ENCODE results near the gene LSM10. TPM values are rescaled to one million over a fixed set of nuclear protein-coding genes. Genes with fewer than 3 reads are reported as not detected.
A peak's percentile ranks its signal among the peaks of the same experiment; 100 is the strongest.

The LSM10 gene
- total RNA-seq, 2 donors from 2014 or later, result 22.4 to 30.3 TPM

DNA sequence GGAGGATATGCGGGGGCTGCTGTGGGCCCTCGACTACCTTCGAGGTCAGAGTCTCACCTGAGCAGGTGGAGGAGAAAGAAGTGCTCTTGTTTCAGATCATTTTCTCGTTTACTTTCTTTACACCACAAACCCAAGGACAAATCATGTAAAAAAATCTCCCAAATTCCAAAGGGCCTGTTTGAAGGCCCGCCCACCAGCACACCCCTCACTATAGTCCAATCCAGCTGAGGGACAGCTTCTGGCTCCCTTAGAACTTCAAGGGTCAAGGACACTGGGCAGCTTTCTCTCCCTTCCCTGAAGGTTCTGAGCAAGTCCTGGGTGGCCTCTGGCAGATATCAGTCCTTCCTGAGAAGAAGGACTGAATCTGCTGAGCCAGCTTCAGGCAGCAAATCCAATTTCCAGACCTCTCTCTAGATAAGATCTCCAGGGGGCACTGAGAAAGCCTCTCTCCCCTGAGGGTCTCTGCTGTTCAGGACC lies 17.5 kb downstream of the LSM10 start:
- DNase-seq, result no peak
- intact Hi-C loops (cut with DNase I), result no loop called here
- H3K4me1 ChIP-seq, result peaks cover 5% of the 10 kb centered on the region

DNA sequence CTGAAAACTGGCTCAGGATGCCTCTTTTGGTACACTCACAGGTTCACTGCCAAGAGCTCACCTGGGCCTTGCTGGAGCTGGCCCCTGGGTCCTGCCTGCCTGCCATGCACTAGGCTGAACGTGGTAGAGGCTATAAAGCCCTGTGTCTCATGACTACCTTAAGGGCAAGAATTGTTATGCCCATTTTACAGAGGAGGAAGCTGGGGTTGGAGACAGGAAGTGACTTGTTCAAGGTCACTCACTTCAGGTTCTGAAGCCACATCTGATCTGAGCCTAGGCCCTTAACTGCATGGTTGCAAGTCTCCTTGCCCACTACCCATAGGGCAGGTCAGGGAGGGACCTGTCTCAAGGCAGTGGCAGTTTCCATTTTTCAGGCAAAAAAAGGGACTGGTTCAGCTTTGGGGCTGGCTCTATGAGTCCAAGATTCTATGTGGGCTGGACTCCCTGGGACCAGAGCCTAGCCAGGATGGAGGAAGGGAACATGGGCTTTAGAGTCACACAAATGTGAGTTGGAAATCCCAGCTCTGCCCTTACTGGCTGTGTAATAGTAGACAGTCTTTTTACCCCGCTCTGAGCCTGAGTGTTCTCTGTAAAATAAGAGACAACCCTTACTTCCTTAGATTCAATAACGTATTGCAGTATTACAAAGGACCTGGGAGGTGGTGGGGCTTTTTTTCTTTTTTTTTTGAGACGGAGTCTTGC lies 19.8 kb downstream of the LSM10 start:
- TF ChIP-seq, protein P1, sequence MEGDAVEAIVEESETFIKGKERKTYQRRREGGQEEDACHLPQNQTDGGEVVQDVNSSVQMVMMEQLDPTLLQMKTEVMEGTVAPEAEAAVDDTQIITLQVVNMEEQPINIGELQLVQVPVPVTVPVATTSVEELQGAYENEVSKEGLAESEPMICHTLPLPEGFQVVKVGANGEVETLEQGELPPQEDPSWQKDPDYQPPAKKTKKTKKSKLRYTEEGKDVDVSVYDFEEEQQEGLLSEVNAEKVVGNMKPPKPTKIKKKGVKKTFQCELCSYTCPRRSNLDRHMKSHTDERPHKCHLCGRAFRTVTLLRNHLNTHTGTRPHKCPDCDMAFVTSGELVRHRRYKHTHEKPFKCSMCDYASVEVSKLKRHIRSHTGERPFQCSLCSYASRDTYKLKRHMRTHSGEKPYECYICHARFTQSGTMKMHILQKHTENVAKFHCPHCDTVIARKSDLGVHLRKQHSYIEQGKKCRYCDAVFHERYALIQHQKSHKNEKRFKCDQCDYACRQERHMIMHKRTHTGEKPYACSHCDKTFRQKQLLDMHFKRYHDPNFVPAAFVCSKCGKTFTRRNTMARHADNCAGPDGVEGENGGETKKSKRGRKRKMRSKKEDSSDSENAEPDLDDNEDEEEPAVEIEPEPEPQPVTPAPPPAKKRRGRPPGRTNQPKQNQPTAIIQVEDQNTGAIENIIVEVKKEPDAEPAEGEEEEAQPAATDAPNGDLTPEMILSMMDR (IDR thresholded peaks at IDR 0.05), result no peak
- no peaks in the 10 kb centered on the region for H3K9me3 ChIP-seq
- H3K27ac ChIP-seq, result no peak overlapping the region
- peaks cover 19% of the 10 kb centered on the region for H3K4me1 ChIP-seq
- H3K27me3 ChIP-seq, result no peaks in the 10 kb centered on the region
- intact Hi-C loops (cut with DNase I), result no loop called here
- no peak for DNase-seq
- H3K4me3 ChIP-seq, result no peak overlapping the region
- no peaks in the 10 kb centered on the region for H3K36me3 ChIP-seq
- H3K9ac ChIP-seq (ENCODE audit: low read depth in 2 of 2, low read length in 2 of 2), result no peak overlapping the region

More for the DNA sequence above, 17.5 kb downstream of the LSM10 start:
- Histone ChIP-seq H3K9me3 (no peaks in the 10 kb centered on the region), H3K4me3 (no peak overlapping the region), H3K36me3 (no peaks in the 10 kb centered on the region), H3K9ac (ENCODE audit: low read depth in 2 of 2, low read length in 2 of 2) (no peak overlapping the region), H3K27me3 (no peaks in the 10 kb centered on the region), H3K27ac (no peak overlapping the region)
- TF ChIP-seq, protein P1 (IDR thresholded peaks at IDR 0.05), result no peak

DNA sequence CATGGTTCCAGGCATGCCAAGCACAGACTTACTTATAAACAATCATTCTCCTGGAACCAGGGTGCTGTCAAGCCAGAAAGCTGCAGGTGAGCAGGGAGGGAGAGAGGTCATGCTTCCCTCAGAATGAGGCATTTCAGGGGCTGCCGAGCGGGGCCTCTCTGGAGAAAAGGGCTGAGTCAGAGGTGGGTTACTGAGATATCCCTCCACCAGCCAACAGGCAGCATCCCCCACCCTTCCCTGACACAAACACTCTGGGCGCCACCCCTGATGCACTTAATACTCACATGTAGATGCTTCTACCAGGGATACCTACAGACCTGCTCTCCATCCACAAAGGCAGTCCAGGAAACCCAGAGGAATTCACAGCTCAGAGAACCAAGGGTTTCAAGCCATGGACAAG lies 25.1 kb downstream of the LSM10 start:
- intact Hi-C loops (cut with DNase I), result no loop called here
- Histone ChIP-seq H3K4me1 (peaks cover 39% of the 10 kb centered on the region), H3K4me3 (no peak overlapping the region), H3K27ac (peak overlapping the region; percentile 95), H3K36me3 (no peaks in the 10 kb centered on the region), H3K9me3 (no peaks in the 10 kb centered on the region), H3K27me3 (no peaks in the 10 kb centered on the region), H3K9ac (ENCODE audit: low read depth in 2 of 2, low read length in 2 of 2) (no peak overlapping the region)
- TF ChIP-seq, protein P1 (IDR thresholded peaks at IDR 0.05), result no peak
- DNase-seq, result no peak

DNA sequence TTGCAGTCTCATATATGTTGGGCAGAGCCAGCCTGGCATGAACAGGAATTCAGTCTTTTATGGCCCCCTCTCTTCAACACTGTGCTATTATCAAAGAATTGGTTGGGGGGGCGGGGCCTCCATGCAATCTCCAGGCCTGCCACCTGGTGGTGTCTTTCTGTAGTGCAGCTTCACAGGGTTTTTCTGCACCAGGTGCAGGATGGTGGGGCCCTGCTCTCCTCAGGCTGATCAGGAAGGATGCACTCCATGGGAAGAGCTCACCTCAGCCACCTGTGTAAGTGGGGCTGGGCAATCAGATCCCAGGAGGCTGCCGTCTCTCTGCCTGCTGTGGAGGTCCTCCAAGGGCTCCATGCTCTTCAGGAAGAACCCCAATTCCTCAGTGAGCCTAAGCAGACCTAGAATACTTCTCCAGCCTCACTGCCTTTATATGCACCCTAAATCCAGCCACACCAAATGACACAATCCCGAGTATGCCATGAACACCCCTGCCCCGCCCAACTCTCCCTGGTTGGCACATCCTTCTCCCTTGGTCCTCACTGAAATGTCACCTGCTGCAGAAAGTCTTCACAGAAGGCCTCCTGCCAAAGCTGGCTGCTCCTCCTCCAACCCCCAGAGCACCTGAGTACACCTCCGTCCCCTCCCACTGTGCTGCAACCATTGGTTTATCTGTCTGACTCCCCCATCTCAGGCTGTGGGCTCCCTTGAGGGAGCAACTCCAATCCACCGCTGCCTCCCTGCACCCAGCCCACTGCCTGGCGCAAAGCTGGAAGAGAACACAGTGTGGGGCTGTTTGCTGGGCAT lies 28.4 kb downstream of the LSM10 start:
- H3K9ac ChIP-seq (ENCODE audit: low read depth in 2 of 2, low read length in 2 of 2), result peak overlapping the region in 1 of 2 donors; percentile 29
- H3K27ac ChIP-seq, result peak overlapping the region; percentile 10
- H3K27me3 ChIP-seq, result no peaks in the 10 kb centered on the region
- peak; percentile 92 for DNase-seq
- H3K36me3 ChIP-seq, result no peaks in the 10 kb centered on the region
- peaks cover 39% of the 10 kb centered on the region for H3K4me1 ChIP-seq
- intact Hi-C loops (cut with DNase I), result no loop called here
- H3K4me3 ChIP-seq, result no peak overlapping the region
- no peaks in the 10 kb centered on the region for H3K9me3 ChIP-seq
- TF ChIP-seq, protein P1 (IDR thresholded peaks at IDR 0.05), result peak; percentile 92

DNA sequence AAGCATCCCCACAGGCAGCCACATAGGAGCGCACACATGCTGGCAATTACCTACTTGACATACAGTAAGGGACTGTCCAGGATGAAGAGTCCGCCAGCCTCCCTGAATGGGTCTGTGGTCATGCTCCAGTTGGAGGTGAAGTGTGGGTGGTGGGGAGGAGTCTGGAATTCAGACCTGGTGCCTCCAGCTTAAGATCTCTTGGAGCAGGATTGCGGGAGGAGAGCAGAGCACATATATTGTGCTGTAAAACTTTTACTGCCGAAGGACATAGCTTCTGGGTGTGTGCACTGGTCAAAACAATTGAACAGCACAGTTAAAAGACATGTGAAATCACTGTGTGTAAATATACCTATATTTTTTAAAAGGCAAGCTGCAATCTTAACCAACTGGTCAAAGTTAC lies 29.9 kb downstream of the LSM10 start:
- peak overlapping the region in 1 of 2 donors; percentile 57 for H3K9ac ChIP-seq (ENCODE audit: low read depth in 2 of 2, low read length in 2 of 2)
- no peak for DNase-seq
- intact Hi-C loops (cut with DNase I), result no loop called here
- no peaks in the 10 kb centered on the region for H3K9me3 ChIP-seq
- H3K27me3 ChIP-seq, result no peaks in the 10 kb centered on the region
- no peak overlapping the region for H3K4me3 ChIP-seq
- no peaks in the 10 kb centered on the region for H3K36me3 ChIP-seq
- H3K4me1 ChIP-seq, result peaks cover 30% of the 10 kb centered on the region
- TF ChIP-seq, protein P1 (IDR thresholded peaks at IDR 0.05), result no peak
- peak overlapping the region; percentile 57 for H3K27ac ChIP-seq

Data from colonic mucosa (tissue), 4 donors.